Activated naive CD8-positive, alpha-beta T cell treated with anti-CD3 and anti-CD28 coated beads for 36 hours (primary cell): ENCODE results near the gene PPP2R1B. TPM values are rescaled to one million over a fixed set of nuclear protein-coding genes. Genes with fewer than 3 reads are reported as not detected.

Experiments used
- DNase-seq: peaks from one replicate; pipeline ENCODE4 v3.0.0; 2021
- H3K27ac Mint-ChIP-seq: one replicate; pipeline ENCODE4 v1.8.0; 2022; ENCODE audit warnings: mild to moderate bottlenecking, moderate library complexity, mixed read lengths
- H3K27me3 Mint-ChIP-seq: one replicate; pipeline ENCODE4 v1.8.0; 2022; ENCODE audit warnings: mild to moderate bottlenecking, mixed read lengths
- H3K36me3 Mint-ChIP-seq: one replicate; pipeline ENCODE4 v1.8.0; 2021; ENCODE audit warnings: mild to moderate bottlenecking, mixed read lengths
- H3K4me1 Mint-ChIP-seq: one replicate; pipeline ENCODE4 v1.8.0; 2021; ENCODE audit warnings: mixed read lengths
- H3K4me3 Mint-ChIP-seq: one replicate; pipeline ENCODE4 v1.8.0; 2022; ENCODE audit warnings: mild to moderate bottlenecking, moderate library complexity, mixed read lengths
- H3K9me3 Mint-ChIP-seq: one replicate; pipeline ENCODE4 v1.8.0; 2022; ENCODE audit warnings: mixed read lengths
- total RNA-seq, 2 experiments: library from RNA; stranded (reverse); gene quantifications; one replicate each; pipeline ENCODE4 v1.2.3, GENCODE V29; 2021

PPP2R1B gene
- total RNA-seq, 2 experiments from 2014 or later, result 53.0 to 57.6 TPM

DNA sequence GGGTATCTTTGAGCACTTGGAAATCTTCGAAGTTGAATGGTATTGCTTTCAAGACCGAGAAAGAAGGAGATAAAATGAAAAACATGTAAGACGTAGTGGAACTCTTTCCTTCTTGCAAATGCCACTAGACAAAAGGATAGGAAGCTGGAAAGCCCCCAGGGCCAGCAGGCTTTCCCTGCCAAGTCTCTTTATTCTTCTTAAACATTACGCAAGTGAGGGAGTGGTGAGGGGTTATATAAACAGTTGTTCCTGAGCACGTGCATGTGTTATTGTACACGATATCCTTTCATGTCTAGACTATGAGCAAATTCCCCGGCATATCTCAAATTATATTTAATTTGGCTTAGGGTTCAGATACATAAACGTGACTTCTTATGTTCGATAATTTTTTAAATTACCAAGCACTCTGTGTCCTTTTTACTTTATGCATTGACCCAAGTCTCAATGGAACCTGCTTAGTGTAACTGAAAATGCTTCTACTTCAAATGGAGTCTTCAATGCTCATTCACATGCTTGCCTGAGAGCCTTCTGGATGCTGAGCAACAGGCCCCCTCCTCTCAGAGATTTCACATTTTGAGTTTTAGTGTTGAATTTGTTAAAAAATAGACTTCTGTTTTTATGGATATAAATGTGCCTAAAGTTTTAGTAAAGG is 59.0 kb downstream of the PPP2R1B start:
- H3K4me1 Mint-ChIP-seq, result no peaks in the 10 kb centered on the region
- H3K4me3 Mint-ChIP-seq, result no peak overlapping the region
- no peak for DNase-seq
- H3K9me3 Mint-ChIP-seq, result no peaks in the 10 kb centered on the region
- H3K27me3 Mint-ChIP-seq, result no peaks in the 10 kb centered on the region
- peaks cover 8% of the 10 kb centered on the region for H3K36me3 Mint-ChIP-seq
- no peak overlapping the region for H3K27ac Mint-ChIP-seq

DNA sequence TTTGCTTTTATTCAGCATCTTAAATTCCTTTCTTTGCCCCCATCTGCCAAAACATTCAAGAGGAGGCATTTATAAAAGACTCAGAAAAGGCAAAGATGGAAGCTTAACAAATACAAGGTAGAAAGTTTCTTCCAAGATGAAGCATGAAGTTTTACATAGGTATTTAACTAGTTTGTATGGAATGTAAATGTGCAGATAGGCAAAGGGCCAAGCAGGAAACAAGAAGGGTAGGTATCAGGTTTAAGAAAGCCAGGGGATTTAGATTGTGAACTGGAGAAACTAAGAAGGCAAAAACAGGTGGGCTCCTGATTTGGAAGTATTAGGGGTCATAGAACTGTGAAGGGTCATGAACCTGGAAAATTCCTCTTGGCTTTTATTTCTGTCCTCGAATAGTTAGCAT is 62.6 kb downstream of the PPP2R1B start:
- peaks cover 3% of the 10 kb centered on the region for H3K4me1 Mint-ChIP-seq
- no peak overlapping the region for H3K4me3 Mint-ChIP-seq
- no peak overlapping the region for H3K27ac Mint-ChIP-seq
- H3K27me3 Mint-ChIP-seq, result no peaks in the 10 kb centered on the region
- DNase-seq, result no peak
- H3K36me3 Mint-ChIP-seq, result peaks cover 8% of the 10 kb centered on the region
- H3K9me3 Mint-ChIP-seq, result no peaks in the 10 kb centered on the region

DNA sequence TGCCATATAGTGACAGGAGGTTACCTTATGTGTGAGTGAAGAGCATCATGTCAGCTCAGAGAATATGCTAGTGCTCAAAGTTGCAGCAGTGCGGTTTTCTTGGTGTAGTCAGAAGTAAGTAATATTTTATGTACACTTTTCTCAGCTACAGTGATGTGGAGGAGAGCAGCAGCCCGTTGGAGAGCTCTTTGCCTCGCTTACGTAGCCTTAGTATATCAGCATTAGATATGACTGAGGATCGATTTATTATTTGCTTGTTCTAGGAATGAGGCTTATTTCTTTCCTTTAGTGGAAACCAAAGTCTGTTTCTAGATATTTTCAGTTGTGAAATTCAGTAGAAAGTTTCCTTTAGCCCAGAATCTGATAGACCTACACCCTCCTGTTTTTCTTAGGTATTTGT is 63.6 kb downstream of the PPP2R1B start:
- peaks cover 8% of the 10 kb centered on the region for H3K36me3 Mint-ChIP-seq
- H3K9me3 Mint-ChIP-seq, result no peaks in the 10 kb centered on the region
- no peaks in the 10 kb centered on the region for H3K27me3 Mint-ChIP-seq
- DNase-seq, result no peak
- no peak overlapping the region for H3K27ac Mint-ChIP-seq
- H3K4me1 Mint-ChIP-seq, result peaks cover 3% of the 10 kb centered on the region
- H3K4me3 Mint-ChIP-seq, result no peak overlapping the region

DNA sequence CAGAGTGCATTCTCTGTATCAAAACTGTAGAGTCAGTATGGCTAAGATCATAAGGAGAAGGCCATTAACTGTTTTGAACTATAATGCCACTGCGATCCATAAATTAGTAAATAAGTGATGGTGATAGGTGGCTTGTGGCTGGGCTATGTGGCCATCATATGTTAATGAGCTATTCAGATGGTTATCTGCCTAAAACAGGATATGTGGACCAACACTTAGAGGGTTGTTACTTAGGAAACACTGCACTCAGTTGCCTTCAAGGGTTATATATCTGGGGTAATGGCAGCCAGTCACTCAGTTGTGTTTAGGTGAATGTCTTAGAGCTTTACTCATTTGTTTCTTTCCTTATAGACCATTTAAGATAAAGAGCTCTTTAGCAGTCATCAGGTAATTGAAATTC is 66.0 kb downstream of the PPP2R1B start:
- Mint-ChIP-seq H3K27me3 (no peaks in the 10 kb centered on the region), H3K4me3 (no peak overlapping the region), H3K36me3 (peaks cover 6% of the 10 kb centered on the region), H3K27ac (no peak overlapping the region), H3K9me3 (no peaks in the 10 kb centered on the region), H3K4me1 (peaks cover 3% of the 10 kb centered on the region)
- DNase-seq, result no peak

DNA sequence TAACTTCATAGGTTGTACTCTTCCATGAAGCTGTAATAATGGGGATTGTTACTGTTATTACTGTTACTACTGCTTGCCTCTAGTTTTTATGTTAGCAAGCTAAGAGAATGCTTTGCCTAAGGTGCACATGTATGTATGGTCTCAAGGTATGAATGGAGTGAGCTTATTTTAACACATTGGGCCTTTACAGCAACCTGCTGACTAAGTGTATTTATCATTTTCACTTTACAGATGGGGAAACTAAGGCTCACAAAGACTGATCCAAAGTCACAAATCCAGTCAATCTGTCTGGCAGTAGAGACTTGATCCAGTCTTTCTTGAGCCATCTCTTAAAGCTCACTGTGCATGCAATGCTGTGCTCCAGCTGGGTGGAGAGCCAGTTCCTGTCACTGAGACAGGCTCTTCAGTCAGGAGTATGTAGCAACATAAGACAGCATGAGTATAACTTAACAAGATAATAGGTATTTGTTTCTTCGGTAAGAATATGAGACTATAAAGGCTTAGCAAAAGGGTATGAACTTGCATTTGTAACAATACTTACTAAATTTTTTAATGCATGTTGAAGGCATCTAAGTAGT is 66.5 kb downstream of the PPP2R1B start:
- Mint-ChIP-seq H3K4me3 (no peak overlapping the region), H3K27ac (no peak overlapping the region)

DNA sequence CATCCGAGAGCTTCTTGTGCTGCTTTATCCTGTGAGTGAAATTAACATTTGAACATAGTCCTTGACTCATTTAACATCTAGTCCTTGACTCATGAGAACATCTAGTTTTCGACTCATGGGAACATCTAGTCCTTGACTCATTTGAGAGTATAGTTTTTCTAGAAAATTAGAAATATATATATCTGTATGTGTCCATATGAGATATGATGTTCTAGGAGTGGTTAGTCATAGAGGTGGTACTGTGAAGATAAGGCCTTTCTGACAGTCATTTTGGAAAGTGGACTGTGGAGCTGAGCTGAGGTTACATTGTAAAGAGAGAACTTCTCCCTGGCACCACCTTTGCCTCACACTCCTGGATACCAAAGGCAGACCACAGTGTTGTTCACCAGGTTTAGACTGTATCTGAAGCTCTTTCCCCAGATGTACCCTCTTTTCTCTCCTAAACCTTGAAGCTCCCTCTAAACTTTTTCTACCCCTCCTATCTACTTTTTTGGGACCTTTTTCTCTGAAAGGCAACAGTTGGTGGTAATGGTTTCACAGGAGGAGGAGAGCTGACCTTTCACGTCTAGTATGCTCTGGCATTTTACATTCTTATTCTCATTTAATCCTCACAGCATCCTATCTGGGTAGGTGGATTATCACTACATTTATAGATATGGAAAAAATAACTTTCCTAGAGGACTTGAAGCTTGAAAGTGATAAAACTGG is 67.2 kb downstream of the PPP2R1B start:
- no peaks in the 10 kb centered on the region for H3K9me3 Mint-ChIP-seq
- H3K27ac Mint-ChIP-seq, result no peak overlapping the region
- DNase-seq, result no peak
- H3K4me3 Mint-ChIP-seq, result no peak overlapping the region
- H3K27me3 Mint-ChIP-seq, result no peaks in the 10 kb centered on the region
- peaks cover 3% of the 10 kb centered on the region for H3K4me1 Mint-ChIP-seq
- peaks cover 4% of the 10 kb centered on the region for H3K36me3 Mint-ChIP-seq

More for the DNA sequence above, 66.5 kb downstream of the PPP2R1B start:
- peaks cover 5% of the 10 kb centered on the region for H3K36me3 Mint-ChIP-seq
- no peaks in the 10 kb centered on the region for H3K27me3 Mint-ChIP-seq
- no peaks in the 10 kb centered on the region for H3K9me3 Mint-ChIP-seq
- peaks cover 3% of the 10 kb centered on the region for H3K4me1 Mint-ChIP-seq
- no peak for DNase-seq

DNA sequence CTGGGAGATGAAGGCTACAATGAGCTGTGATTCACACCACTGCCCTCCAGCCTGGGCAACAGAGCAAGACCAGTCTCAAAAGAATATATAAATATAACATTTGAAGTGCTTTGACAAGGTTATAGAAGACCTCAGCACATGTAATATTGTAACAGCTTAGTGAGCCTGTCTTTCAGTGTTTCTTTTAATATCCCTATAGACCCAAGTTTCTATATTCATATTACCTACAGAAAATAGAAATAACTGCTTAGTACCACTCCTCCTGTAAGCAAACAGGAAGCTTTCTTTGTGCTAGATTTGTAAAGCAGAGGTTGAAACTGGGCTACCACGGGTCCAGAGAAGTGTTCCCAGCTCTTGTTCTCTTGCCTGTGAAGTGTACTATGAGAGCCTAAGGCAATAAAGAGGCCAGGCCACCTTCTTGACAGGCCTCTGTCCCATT is 68.2 kb downstream of the PPP2R1B start:
- DNase-seq, result no peak
- Mint-ChIP-seq H3K9me3 (no peaks in the 10 kb centered on the region), H3K27ac (no peak overlapping the region), H3K4me1 (peaks cover 3% of the 10 kb centered on the region), H3K27me3 (no peaks in the 10 kb centered on the region), H3K36me3 (peaks cover 4% of the 10 kb centered on the region), H3K4me3 (no peak overlapping the region)

DNA sequence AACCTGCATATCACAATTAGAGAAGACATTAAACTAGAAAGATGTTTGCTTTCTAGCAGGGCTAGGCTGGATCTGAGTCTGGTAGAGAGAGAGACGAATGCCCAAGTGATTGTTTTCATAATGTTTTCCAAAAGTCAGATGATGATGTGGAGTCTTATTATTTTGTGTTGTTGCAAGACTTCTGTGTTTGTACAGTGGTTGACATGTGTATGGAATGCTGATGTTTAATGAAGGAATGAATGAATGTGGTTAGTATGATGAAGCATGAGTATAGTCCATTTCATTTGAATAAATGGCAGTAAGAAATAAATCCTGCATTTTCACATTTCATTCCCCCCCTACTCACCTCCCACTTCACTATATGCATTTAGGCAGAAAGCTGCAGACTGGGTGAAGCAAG is 69.6 kb downstream of the PPP2R1B start:
- Mint-ChIP-seq H3K9me3 (no peaks in the 10 kb centered on the region), H3K27ac (no peak overlapping the region), H3K36me3 (peaks cover 7% of the 10 kb centered on the region), H3K4me3 (no peak overlapping the region), H3K27me3 (no peaks in the 10 kb centered on the region), H3K4me1 (peaks cover 3% of the 10 kb centered on the region)
- DNase-seq, result no peak

DNA sequence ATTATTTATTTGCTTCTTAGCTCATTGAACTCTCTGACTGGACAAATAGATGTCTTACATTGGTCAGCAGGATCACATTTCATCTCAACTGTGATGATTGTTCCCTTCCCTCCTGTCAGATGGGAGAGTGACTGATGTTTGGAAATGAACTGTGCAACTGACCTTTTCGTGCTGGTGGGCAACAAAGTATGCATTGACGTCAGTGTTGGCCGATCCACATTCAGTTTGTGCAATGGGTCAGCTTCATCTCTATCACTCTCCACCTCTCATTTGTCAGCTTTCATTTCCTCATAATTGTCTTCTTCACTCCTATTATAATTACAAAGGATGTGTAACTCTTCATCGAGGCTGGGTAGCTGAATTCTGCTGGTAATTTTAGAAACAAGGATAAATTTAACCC is 71.3 kb downstream of the PPP2R1B start:
- Mint-ChIP-seq H3K27me3 (no peaks in the 10 kb centered on the region), H3K4me3 (no peak overlapping the region), H3K27ac (no peak overlapping the region), H3K36me3 (peaks cover 12% of the 10 kb centered on the region), H3K9me3 (no peaks in the 10 kb centered on the region), H3K4me1 (peaks cover 3% of the 10 kb centered on the region)
- DNase-seq, result no peak

DNA sequence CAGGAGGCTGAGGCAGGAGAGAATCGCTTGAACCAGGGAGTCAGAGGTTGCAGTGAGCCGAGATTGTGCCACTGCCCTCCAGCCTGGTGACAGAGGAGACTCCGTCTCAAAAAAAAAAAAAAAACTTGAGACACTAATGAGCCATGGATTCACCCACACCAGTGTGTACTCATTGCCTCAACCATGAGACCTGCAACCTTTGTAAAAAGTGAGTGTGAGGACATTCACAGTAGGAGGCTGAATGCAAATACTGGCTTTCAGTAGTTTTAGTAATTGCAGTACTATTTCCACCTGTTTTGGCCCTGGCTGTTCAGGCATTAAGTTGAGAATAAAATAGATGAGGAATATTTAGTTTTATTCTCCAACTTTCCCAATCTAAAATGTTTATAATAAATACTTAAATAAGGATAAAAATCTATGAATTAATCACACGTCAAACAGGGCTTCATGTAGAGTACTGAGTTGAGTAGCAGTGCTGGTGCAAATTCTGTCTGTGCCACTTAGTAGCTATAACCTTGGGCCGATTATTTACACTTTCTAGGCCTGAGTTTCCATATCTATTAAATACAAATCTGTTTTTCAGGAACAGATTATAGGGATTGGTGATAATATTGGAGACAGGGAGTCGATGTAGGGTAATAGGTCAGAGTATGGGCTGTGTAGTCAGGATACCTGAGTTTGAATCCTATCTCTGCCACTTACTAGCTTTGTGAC is 72.8 kb downstream of the PPP2R1B start:
- H3K36me3 Mint-ChIP-seq, result peaks cover 17% of the 10 kb centered on the region
- no peak overlapping the region for H3K27ac Mint-ChIP-seq
- no peaks in the 10 kb centered on the region for H3K4me1 Mint-ChIP-seq
- DNase-seq, result no peak
- no peaks in the 10 kb centered on the region for H3K9me3 Mint-ChIP-seq
- no peak overlapping the region for H3K4me3 Mint-ChIP-seq
- no peaks in the 10 kb centered on the region for H3K27me3 Mint-ChIP-seq

DNA sequence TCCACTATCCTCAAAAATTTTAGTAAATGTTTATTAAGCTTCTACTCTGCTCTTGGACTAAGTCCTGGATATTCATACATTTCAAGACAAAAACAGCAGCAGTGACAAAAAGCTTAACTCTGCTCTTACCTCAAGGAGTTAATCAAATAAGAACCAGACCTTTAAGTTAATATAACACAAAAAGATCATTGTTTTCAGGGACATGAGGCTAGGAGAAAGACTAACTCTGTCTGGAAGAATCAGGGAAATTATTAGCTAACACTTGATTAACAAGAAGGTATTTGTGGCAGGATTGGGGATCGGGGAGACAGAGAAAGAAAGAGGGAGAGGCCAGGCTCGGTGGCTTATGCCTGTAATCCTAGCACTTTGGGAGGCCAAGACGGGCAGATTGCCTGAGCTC is 74.4 kb downstream of the PPP2R1B start:
- H3K4me1 Mint-ChIP-seq, result no peaks in the 10 kb centered on the region
- no peak for DNase-seq
- no peak overlapping the region for H3K27ac Mint-ChIP-seq
- no peak overlapping the region for H3K4me3 Mint-ChIP-seq
- H3K27me3 Mint-ChIP-seq, result no peaks in the 10 kb centered on the region
- H3K9me3 Mint-ChIP-seq, result no peaks in the 10 kb centered on the region
- peaks cover 20% of the 10 kb centered on the region for H3K36me3 Mint-ChIP-seq

DNA sequence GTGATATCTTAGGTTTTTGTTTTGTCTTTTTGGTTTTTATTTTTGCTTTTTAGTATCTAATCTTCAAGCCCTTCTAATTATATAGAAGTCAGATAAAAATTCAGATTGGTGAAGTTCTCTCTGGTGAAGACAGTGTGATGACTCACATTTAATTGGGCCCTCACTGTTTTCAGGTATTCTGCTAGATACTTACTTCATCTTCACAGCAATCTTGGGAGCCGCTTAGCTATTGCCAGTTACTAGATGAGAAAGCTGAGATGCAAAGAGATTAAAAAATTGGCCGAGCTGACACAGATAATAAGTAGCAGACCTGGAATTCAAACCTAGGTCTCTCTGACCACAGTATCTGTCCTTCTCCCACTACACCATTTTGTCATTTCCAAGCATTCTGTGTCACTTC is 75.0 kb downstream of the PPP2R1B start:
- Mint-ChIP-seq H3K4me1 (no peaks in the 10 kb centered on the region), H3K4me3 (no peak overlapping the region), H3K36me3 (peaks cover 20% of the 10 kb centered on the region), H3K27me3 (no peaks in the 10 kb centered on the region), H3K9me3 (no peaks in the 10 kb centered on the region), H3K27ac (no peak overlapping the region)
- no peak for DNase-seq

DNA sequence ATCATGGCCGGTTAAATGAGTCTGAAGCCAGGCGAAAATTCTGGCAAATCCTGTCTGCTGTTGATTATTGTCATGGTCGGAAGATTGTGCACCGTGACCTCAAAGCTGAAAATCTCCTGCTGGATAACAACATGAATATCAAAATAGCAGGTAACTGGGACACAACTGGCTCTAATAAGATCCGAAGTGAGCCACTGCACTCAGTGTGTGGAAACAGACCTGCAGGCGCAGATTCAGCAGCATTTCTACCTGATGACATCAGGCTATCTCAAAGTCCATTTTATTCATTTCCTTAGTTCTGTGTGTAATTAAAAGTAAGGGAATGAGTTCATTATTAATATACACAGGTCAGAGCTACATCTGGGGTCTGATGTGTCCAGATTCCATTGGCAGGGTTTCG is 78.2 kb downstream of the PPP2R1B start:
- H3K27me3 Mint-ChIP-seq, result no peaks in the 10 kb centered on the region
- H3K36me3 Mint-ChIP-seq, result peaks cover 18% of the 10 kb centered on the region
- no peaks in the 10 kb centered on the region for H3K4me1 Mint-ChIP-seq
- no peak overlapping the region for H3K4me3 Mint-ChIP-seq
- no peak for DNase-seq
- H3K9me3 Mint-ChIP-seq, result no peaks in the 10 kb centered on the region
- H3K27ac Mint-ChIP-seq, result no peak overlapping the region

DNA sequence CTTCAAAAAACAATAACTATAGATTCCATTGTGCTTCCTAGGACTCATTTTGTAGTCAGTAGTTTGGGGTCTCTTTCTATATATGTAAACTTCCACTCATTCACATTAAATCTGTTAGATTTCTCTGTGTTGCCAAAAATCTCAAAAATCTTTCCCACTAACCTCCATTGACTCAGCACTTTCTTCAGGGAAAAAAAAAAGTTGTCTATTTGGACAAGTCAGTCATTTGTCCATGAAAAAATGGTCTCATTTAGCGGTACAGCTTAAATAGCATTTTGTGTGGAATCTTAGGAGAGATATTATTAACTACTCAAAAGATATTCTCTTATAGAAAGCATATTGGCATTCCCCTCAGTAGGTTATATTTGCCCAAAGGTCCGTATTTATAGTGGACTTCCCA is 81.9 kb downstream of the PPP2R1B start:
- Mint-ChIP-seq H3K9me3 (no peaks in the 10 kb centered on the region), H3K27me3 (no peaks in the 10 kb centered on the region), H3K4me1 (peaks cover 1% of the 10 kb centered on the region), H3K36me3 (peaks cover 9% of the 10 kb centered on the region), H3K4me3 (no peak overlapping the region), H3K27ac (no peak overlapping the region)
- no peak for DNase-seq

DNA sequence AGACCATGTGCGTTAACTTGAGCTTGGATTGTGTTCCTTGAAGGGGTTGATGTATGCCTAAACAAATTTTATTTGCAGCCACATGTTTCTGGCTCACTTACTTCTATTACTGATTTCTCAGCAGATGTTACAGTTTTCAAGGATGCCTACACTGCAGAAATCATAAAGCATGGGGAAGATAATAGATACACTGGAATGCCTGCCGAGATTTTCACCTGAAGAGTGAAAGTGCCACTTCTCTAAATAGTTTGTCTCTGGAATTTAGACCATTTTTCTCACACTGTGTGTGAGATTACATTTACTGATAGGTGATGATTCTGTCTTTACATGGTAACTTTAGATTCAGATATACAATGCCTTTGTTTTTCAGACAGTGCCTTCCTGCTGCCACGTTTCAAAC is 82.4 kb downstream of the PPP2R1B start:
- Mint-ChIP-seq H3K27ac (no peak overlapping the region), H3K4me3 (no peak overlapping the region), H3K27me3 (no peaks in the 10 kb centered on the region), H3K36me3 (peaks cover 5% of the 10 kb centered on the region), H3K4me1 (peaks cover 1% of the 10 kb centered on the region), H3K9me3 (no peaks in the 10 kb centered on the region)
- DNase-seq, result no peak
